Measurements from ENCODE around the gene NR4A2.

- no peak for TF ChIP-seq SPI1 (IDR thresholded peaks at IDR 0.05; ENCODE audit: low read depth, low read length)
- TF ChIP-seq POLR2A (IDR thresholded peaks at IDR 0.05; ENCODE audit: low read depth, low read length): no peak
These were observed 10.8 kb upstream of the NR4A2 start for GRCh38 chr2:156343096-156343939.

All from GM12891 (cell line).